Endometrial microvascular endothelial cells (primary cell): Measurements from ENCODE around the gene PHKG2. TPM values are rescaled to one million over a fixed set of nuclear protein-coding genes. Genes with fewer than 3 reads are reported as not detected.

Experiments
- in situ Hi-C: cut with HindIII; loops from 2 replicates; pipeline ENCODE4 v1.10.0; 2017; ENCODE audit warnings: low sequenced_read_pairs, low pct_unique_long_range_greater_than_20kb; ENCODE audit errors: inconsistent ontology term
- total RNA-seq: library from RNA; depleted of rRNA; stranded (reverse); fragments of >200 nt; gene quantifications from one replicate; pipeline ENCODE4 v1.2.3, GENCODE V29; 2015; ENCODE audit errors: inconsistent ontology term

PHKG2 gene
- total RNA-seq, 1 donor from 2014 or later, result 22.5 TPM

DNA sequence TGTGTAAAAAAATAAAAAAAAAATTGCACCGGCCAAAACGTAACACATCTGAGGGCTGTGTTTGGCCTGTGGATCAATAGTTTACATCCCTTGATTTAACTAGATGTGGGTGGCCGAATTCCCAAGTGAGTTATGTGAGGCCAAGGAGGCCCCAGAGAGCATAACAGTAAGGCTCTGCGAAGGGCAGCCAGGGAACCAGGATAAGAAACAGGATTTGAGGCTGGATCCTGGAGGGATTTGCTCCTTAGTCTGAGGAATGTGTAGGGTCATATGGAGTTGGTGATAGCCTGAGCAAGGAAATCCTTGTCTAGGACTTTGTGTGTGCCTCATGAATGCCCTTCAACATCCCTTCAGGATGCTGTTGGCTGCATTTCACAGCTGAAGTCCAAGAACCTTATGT is 2.0 kb downstream of the PHKG2 start:
- in situ Hi-C loops, result no loop called here

DNA sequence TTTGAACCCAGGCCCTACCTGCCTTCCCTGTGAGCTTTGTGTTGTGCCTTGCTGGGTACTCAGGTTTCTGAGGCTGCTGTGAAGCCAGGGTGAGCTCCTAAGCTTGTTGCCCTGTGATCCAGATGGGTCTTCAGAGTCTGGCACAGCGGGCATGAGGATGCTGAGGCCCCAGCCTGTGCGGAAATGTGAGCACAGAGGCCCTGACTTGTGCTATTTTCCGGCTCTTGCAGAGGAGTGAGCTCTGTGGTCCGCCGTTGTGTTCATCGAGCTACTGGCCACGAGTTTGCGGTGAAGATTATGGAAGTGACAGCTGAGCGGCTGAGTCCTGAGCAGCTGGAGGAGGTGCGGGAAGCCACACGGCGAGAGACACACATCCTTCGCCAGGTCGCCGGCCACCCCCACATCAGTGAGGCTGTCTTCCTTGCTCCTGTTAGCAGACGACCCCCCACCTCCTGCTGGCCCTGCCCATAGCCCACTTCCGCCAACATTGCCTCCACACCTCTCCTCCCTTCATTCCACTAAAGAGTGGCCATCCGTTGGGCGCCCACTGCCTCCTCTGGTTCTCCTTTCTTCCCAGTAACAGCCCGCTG is 2.7 kb downstream of the PHKG2 start:
- in situ Hi-C loops, result no loop called here

DNA sequence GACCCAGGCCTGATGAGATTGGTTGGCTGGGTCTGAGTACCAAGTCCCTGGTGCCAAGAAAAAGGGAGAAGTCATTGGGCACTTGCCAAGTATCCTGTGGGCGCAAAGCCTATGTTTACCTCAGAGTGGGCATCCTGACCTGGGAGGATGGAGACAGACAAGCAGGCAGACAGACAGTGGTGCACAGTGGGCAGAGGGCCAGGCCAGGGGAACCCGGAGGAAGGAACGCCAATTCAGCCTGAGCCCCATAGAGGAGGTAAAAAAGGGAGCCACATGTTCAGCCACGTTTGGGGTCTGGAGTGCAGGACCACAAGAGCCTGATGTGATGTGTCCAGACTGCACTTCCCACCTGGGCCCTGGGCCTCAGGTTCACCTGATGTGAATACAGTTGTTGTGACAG is 5.4 kb downstream of the PHKG2 start:
- in situ Hi-C loops, result no loop called here

DNA sequence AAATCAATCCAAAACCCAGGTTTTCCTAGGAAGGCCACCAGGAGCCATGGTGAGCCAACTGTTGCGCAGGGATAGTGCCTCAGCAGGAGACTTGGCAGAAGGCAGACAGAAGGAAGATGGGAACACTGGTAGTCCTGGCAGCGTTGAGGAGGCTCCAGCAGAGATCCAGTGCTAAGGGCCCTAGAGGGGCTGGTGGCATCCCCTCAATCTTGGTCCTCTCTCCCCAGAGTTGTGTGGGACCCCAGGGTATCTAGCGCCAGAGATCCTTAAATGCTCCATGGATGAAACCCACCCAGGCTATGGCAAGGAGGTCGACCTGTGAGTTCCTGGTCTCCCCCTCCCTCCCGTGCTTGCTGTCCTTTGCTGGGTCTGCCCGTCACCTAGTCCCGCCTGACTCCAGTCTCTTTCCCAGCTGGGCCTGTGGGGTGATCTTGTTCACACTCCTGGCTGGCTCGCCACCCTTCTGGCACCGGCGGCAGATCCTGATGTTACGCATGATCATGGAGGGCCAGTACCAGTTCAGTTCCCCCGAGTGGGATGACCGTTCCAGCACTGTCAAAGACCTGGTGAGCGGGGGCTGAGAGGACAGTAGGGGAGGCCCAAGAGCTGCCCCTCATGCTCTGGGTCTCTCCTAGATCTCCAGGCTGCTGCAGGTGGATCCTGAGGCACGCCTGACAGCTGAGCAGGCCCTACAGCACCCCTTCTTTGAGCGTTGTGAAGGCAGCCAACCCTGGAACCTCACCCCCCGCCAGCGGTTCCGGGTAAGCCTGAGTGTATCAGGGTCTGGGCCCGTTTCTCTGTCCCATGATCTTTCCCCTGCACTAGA is 7.9 kb downstream of the PHKG2 start:
- in situ Hi-C loops, result no loop called here

DNA sequence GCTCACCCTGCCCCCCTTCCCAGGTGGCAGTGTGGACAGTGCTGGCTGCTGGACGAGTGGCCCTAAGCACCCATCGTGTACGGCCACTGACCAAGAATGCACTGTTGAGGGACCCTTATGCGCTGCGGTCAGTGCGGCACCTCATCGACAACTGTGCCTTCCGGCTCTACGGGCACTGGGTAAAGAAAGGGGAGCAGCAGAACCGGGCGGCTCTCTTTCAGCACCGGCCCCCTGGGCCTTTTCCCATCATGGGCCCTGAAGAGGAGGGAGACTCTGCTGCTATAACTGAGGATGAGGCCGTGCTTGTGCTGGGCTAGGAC is 8.5 kb downstream of the PHKG2 start:
- in situ Hi-C loops, result no loop called here

DNA sequence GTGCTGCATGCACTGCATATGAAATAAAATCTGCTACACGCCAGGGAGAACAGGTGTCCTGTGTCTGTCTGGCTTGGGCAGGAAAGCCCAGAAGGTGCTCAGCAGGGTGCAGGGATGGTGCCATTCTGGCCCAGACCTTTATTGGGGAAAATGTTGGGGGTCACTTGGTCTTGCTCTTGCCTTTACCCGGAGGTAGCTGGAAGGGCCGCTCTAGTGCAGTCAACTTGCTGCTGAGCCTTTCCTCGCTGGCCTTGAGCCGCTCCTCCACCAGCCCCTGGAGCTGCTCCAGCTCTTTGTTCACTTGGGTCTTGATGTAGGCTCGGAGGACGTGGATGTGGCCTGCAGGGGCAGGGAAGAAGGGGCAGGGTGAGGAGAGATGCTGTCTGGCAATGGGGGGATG is 9.1 kb downstream of the PHKG2 start:
- in situ Hi-C loops, result no loop called here

DNA sequence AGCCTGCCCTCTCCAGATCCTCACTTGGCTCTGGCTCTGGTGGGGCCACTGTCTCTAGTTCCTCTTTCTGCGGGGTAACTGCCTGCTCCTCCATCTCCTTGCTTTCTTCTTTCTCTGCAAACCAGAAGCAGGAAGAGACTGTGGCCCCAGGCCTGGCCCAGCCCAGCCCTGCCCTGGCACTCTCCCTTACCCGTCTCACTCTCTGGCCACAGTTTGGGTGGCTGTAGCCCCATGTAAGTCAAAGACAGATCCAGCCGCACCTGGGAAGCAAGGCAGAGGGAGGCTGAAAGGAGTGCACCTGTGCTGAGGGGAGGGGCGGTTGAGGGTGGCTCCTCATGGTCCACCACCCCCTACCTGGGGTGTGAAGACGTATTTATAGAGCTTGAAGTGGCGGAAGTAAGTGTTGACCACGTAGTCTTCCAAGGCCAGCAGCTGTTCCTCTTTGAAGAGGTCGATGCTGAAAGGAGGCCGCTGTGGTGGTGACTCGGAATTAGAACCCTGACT is 10.8 kb downstream of the PHKG2 start:
- in situ Hi-C loops, result no loop called here

DNA sequence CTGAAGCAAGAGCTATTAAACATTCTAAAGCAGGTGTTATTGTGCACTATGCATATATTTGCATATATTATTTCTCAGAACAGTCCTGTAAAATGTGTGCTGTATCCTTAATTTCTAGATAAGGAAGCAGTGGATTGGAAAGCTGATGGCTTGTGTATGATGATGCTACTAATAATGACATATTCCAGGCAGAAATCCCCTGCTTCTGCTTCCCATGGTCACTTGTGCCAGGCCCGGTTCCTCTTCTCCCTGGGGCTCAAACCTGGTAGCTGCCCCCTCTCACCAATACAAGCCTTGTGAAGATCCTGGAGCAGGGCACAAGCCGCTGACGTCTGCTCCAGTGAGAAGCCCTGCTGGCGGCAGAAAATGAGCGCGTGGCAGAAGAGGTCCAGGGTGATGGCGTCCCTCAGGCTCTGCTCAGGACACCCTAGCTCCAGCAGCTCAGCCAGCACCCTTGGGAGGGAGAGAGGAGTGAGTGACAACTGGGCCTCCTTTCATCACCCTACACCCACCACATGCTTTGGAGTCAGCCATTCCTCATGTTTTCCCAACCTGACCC is 11.9 kb downstream of the PHKG2 start:
- in situ Hi-C loops, result no loop called here

DNA sequence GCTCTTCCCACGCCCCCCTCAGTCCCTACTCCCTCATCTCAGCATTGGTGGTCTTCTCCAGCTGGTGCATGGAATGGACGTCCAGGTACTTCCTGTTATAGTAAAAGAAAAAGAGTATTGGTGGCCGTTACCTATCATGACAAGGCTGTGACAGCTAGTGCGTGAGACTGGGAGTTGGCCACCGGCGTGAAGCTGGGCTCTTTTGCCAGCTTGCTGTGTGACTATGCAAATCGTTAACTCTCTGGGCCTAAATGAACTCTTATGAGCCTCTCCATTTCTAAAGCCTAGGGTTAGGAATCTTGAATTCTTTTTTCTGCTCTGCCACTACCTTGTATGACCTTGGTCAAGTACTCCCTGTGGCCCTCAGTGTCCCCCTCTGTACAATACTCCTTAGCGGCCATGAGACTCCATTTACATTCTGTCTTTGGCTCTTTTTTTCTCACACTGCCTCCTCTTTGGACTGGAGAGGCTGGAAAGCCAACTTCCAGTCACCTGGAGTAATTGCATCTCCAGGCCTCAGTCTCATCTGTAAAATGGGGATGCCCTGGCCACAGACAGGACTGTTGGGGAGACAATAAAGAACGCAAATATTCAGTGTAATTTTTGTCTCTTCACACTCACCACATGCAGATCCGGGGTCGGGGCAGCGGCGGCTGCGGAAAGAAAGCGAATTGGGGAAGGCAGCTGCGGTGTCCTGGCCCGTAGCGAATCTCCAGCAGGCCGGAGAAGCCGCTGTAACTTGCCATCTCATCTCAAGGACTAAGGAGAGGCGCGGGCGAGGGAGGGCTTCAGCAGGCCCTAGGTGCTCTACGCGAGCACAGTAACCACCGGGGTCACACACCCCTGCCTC is 12.6 kb downstream of the PHKG2 start:
- in situ Hi-C loops, result no loop called here

DNA sequence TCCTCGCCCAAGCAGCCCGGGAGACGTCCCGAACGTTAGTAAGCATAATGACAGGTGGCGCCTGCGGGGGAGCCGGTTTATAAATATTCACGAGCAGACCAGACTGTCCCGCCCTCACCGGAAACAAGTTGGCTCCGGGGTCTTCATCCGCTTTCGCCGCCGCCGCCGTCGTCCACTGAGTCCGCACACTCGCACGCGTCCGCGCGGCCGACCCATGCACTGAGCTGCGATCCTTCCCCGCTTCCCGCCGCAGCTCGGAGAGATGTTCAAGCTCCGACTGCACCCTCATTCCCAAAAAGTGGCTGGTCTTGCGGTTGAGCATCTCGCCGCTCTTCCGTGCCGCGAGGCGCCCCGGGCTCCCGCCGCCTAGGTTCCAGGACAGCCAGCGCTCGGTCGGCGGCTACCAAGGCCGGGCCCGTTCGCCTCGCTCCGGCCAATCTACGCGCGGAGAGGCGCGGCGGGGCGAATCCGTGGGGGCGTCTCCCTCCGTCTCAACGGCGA is 13.3 kb downstream of the PHKG2 start:
- in situ Hi-C loops, result no loop called here

DNA sequence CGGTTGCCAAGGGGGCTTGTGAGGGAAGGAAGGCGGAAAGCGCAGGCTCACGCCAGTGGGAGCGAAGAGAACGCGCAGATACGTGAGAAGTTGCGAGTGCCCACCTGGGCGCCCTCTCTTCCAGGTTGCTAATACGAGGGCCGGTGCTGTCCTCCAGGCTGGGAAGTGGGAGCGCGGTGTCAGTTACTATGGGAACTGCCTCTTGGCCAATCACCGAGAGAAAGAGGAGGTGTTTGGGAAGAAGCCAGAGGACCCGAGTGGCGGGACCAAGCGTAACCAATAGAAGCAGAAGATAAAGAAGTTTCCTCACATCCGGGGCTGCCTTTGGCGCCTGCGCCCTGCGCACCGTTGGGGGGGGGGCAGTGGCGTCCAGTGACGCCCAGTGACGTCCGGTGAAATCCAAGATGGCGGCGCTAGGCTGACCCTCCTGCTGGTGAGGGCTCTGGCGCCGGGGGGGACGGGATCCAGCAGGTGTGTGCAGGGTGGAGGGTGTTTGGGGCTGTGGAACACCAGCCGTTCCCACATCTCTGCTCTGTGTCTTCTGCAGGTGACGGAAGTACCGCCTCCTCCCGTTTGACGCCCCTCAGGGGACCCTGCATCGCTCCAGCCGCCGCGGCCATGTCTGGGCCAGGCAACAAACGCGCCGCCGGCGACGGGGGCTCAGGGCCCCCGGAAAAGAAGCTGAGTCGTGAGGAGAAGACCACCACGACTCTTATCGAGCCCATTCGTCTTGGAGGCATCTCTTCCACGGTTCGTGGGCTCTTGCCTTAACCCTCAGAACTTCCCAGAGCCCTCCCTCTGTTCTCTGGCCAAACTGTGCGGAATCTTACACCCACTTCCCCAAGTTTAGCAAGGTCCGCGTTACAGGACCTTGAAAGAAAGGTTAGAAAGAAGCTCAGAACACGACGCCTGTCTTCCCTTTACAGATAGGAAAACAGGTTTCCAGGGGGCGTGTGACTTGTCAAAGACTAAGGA is 14.0 kb downstream of the PHKG2 start, which contains the start of the genes CFAP119 and RNF40:
TSS of gene CFAP119 (minus strand) at position 135 of the 975 bp plus-strand sequence. CDS start 314 bp downstream, outside the sequence.
TSS of gene RNF40 (plus strand) at position 395 of the 975 bp plus-strand sequence. CDS start at position 619, 224 bp downstream.
- in situ Hi-C loops, result no loop called here

DNA sequence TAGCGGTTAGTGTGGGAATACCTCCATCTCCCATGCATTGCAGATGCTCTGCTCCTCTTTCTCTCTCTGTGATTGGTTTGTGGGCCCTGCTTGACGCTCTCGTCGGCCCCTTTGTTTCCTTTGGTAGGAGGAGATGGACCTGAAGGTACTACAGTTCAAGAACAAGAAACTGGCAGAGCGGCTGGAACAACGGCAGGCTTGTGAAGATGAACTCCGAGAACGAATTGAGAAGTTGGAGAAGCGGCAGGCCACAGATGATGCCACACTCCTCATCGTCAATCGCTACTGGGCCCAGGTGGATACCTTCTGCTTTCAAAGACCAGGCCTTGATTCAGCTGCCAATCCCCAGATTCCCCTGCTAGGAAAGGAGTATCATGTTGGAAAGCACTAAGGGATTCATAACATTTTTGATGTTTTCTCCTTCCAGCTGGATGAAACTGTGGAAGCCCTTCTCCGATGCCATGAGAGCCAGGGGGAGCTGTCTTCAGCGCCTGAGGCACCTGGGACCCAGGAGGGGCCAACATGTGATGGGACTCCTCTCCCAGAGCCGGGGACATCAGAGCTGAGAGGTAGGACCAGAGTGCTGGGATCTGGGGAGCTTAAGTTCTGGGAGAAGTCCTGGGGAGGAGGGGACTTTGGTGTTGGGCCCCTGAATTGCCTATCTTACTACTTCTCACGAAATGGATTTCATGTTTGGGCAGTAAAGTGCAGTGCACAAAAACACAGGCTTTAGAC is 14.9 kb downstream of the PHKG2 start:
- in situ Hi-C loops, result no loop called here

DNA sequence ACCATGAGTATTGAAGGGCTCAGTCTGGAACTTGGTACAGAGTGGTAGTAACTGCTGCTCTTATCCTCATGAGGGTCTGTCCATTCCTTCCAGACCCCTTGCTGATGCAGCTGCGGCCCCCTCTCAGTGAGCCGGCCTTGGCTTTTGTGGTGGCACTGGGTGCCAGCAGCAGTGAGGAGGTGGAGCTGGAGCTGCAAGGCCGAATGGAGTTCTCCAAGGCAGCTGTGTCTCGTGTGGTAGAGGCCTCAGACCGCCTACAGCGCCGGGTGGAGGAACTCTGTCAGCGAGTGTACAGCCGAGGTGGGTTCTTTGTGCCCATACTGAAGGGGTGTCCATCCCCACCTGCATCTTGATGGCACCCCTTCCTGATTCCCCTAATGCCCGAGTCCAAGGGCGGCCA is 15.9 kb downstream of the PHKG2 start:
- in situ Hi-C loops, result no loop called here

DNA sequence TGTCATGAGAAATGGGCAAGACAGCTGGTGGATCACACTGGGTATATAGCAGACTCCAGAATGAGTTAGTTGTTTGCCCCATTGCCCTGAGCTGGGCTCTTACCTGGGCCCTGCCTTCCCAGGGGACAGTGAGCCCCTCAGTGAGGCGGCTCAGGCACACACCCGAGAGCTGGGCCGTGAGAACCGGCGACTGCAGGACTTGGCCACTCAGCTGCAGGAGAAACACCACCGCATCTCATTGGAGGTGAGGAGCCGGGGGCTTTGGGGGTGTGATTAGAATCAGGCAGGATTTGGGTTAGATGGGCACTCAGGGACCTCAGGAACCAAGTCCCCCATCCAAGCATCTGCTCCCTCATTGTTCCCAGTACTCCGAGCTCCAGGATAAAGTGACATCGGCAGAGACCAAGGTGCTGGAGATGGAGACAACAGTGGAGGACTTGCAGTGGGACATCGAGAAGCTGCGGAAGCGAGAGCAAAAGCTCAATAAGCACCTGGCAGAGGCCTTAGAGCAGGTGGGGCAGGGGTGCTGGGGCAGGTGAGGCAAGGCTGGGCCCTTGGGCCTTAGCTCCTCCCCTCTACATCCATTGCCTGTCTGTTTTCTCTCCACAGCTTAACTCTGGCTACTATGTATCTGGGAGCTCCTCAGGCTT is 16.7 kb downstream of the PHKG2 start:
- in situ Hi-C loops, result no loop called here

DNA sequence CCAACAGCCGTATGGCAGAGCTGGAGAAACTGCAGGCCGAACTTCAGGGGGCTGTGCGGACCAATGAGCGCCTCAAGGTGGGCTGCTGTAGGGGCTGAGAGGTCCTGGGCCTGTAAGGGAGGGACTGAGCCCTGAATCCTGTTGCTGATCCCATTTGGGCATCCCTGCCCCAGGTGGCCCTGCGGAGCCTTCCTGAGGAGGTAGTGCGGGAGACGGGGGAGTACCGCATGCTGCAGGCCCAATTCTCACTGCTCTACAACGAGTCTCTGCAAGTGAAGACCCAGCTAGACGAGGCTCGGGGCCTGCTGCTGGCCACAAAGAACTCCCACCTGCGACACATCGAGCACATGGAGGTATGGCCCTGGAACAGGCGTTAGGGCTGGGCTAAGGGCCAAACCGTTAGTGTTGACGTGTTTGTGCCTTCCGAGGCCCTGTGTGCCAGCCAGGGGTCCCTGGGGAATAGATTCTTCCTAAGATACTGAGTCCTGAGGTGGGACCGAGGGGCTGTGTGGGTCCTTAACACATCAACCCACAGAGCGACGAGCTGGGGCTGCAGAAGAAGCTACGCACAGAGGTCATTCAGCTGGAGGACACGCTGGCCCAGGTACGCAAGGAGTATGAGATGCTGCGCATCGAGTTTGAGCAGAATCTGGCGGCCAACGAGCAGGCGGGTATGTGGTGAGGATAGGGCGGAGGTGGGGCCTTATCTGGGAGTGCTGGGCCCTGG is 18.1 kb downstream of the PHKG2 start:
- in situ Hi-C loops, result no loop called here

DNA sequence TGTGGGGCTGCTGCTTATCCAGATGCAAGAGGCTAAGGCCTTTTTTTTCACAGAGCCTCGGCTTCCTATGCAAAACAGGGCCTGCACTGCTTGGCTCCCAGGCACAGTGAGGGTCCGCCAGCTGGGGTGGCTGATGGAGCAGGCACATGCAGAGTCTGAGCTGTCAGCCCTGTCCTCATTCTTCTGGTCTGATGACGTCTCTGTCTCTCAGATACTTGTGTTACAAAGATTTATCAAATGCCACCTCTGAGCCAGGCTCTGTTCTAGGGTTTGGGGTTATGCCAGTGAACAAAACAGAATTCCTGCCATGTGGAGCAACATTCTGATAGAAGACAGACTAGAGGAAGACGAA is 18.7 kb downstream of the PHKG2 start:
- in situ Hi-C loops, result no loop called here
